RPMI8226 (cell line): ENCODE measurements around the gene DNM2.
"Not testable (repeated sequence)": the region's sequence is repeated elsewhere in the genome, so short reads cannot be mapped to it uniquely, and the experiment has no call there.

Experiments
- DNase-seq: peaks from one replicate; pipeline ENCODE4 v3.0.0-alpha.2; 2015

Gene DNM2

DNA sequence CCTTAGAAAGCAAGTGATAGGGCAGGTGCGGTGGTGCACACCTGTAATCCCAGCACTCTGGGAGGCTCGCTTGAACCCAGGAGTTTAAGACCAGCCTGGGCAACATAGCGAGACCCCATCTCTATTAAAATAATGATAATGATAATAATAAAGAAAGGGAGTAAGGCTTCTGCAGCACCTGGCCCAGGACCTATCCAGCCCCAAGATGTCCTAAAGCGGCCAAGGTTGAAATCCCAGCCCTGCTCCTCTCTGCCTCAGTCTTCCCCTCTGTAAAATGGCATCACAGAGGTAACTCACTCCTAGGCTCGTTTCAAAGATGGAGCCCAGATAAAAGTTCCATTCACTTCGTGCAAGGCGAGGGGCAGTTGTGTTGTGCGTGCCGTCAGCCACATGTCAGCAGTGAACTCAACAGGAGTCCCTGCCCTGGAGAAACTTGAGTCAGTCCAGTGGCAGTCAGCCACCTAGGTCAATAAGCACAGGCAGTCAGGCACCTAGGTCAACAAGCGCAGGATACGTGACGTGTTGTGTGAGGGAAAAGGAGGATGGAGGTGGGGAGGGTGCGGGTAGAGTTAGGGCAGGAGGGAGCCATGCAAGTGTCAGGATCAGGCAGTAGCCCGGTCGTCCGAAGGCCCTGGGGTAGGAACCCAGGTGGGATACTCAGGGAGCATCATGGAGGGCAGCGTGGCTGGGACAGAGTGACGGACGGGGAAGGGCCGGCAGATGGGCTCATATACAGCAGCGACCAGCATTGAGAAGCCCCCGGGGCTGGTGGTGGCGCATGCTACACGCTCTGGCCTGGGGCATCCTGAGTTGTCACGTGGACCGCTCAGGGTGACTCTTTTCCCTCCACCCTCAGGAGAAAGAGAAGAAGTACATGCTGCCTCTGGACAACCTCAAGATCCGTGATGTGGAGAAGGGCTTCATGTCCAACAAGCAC is 101.5 kb downstream of the DNM2 start:
- DNase-seq: no peak

DNA sequence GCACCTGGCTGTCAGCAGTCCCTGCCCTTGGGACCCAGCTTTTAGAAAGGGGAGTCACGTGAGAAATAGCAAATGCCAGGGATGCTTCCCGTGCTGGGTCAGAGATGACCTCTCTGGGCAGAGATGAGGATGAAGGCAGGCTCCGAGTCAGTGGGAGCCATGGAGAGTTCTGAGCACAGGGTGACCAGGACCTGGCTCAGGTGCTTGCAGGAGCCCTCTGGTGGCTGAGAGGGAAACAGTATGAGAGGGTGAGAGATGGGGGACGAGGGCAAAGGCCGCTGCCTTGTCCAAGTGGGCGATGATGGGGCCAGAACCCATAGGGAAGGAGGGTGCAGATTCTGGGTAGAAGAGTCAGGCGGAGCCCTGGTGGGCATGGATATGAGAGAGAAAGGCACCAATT is 102.3 kb downstream of the DNM2 start:
- DNase-seq: no peak

DNA sequence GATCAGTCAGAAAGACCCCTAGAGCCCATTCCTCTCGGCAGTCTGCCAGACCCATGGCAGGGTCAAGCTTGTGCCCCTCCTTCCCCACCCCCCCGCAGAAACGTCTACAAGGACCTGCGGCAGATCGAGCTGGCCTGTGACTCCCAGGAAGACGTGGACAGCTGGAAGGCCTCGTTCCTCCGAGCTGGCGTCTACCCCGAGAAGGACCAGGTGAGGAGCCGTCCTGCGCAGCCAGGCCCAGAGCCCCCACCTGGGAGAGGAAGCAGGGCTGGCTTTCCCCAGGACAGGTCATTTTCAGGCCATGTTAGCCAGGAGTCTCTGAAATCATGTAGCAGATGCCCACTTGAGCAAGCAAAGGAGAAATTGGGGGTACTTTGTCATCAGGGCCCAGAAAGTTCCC is 105.8 kb downstream of the DNM2 start:
- no peak for DNase-seq

DNA sequence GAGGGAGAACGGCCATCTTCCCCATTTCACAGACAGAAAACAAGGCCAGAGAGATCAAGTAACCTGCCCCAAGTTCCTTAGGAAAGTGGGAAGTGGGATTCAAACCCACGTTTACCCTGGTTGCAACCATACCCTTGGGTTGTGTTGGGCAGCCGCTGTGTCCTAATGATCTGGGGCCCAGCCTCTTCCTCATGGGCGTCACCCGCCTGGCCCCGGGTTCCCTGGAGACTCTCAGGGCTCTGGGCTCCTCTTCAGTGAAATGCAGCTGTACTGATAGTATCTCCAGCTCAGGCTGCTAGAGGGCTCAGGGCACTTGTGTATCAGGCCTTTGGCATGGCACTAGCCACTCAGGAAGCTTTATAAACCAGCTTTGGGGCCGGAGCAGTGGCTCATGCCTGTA is 108.4 kb downstream of the DNM2 start:
- DNase-seq: no peak

DNA sequence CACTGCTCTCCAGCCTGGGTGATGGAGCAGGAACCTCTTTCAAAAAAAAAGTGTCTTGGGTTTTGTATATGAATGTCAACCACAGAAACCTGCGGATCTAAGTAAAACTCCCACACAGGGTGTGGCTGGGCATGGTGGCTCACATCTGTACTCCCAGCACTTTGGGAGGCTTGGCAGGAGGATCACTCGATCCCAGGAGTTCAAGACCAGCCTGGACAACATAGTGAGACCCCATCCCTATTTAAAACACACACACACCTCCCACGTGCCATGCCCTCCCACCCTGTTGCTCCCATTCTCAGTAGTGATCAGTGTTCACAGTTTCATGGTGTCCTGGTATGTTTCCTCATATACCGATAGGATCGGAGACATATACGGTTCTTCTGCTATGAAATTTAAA is 109.0 kb downstream of the DNM2 start:
- no peak for DNase-seq

DNA sequence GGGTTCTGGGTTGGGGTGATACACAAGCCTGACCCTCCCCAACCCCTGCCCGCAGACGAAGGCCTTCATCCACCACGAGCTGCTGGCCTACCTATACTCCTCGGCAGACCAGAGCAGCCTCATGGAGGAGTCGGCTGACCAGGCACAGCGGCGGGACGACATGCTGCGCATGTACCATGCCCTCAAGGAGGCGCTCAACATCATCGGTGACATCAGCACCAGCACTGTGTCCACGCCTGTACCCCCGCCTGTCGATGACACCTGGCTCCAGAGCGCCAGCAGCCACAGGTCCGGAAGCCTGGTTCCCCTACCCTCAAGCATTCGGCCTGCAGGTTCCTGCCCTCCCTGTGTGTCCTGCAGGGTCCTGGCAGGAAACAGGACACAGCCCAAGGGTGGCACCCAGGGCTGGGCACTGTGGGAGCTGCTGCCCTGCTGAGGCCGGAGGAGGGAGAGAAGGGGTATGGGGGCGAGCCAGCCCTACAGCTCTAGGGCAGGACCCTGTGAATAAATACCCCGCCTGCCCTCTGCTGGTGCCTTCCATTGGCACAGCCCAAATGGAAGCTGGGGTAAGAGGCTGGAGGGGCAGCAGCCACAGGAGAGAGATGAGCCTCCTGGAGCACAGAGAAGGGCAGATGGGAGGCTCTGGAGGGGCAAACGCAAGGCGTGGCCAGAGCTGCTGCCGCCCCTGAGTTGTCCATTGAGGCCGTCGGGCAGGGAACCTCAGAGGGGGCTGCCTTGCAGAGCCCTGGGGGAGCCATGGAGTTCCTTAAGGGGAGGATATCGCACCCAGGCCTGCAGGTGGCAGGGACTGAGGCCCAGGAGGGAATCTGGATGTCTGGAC is 111.3 kb downstream of the DNM2 start:
- no peak for DNase-seq

DNA sequence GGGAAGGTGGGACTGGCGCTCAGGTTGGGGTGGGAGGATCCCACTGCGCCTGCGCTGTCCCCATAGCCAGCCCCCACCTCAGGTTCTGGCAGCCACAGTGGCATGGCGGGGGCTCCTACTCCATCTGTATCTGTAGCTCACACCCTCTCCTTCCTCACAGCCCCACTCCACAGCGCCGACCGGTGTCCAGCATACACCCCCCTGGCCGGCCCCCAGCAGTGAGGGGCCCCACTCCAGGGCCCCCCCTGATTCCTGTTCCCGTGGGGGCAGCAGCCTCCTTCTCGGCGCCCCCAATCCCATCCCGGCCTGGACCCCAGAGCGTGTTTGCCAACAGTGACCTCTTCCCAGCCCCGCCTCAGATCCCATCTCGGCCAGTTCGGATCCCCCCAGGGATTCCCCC is 112.1 kb downstream of the DNM2 start:
- no peak for DNase-seq

DNA sequence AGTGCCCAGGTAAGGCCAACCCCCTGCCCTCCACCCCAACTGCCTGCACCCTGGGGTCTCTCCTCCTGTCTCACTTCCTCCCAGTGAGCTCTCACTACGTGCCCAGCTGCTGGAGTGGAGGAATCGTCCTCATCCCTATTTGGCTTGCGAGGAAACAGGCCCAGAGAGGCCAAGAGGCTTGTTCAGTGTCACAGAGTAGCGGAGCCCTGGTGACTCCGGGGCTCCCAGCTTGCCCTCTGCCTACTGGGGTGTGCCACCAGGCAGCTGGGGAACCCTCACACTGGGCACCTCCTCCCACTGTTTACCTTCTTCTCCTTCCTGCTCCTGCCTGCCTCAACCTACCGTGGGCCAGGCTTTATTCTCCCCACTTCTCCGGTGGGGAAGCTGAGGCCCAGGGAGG is 112.5 kb downstream of the DNM2 start:
- no peak for DNase-seq

DNA sequence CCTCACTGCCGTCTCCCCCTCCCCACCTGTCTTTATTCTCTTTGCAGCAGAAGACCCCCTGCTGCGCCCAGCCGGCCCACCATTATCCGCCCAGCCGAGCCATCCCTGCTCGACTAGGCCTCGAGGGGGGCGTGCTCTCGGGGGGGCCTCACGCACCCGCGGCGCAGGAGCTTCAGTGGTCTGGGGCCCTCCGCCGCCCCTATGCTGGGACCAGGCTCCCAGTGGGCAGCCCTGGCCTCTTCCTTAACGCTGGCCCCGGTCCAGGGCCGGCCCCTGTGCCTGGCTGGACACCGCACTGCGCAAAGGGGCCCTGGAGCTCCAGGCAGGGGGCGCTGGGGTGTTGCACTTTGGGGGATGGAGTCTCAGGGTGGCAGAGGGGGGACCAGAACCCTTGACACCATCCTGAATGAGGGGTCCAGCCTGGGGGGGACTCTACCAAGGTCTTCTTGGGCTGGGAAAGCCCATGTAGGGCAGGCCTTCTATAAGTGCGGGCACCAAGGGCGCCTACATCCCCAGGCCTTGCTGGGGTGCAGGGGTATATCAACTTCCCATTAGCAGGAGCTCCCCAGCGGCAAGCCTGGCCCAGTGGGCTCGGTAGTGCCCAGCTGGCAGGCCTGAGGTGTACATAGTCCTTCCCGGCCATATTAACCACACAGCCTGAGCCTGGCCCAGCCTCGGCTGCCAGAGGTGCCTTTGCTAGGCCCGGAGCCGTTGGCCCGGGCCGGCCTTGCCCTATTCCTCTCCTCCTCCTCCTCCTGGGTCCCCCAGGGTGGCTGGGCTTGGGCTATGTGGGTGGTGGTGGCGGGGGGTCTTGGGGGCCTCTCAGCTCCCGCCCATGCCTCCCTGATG is 113.3 kb downstream of the DNM2 start:
- DNase-seq: no peak

DNA sequence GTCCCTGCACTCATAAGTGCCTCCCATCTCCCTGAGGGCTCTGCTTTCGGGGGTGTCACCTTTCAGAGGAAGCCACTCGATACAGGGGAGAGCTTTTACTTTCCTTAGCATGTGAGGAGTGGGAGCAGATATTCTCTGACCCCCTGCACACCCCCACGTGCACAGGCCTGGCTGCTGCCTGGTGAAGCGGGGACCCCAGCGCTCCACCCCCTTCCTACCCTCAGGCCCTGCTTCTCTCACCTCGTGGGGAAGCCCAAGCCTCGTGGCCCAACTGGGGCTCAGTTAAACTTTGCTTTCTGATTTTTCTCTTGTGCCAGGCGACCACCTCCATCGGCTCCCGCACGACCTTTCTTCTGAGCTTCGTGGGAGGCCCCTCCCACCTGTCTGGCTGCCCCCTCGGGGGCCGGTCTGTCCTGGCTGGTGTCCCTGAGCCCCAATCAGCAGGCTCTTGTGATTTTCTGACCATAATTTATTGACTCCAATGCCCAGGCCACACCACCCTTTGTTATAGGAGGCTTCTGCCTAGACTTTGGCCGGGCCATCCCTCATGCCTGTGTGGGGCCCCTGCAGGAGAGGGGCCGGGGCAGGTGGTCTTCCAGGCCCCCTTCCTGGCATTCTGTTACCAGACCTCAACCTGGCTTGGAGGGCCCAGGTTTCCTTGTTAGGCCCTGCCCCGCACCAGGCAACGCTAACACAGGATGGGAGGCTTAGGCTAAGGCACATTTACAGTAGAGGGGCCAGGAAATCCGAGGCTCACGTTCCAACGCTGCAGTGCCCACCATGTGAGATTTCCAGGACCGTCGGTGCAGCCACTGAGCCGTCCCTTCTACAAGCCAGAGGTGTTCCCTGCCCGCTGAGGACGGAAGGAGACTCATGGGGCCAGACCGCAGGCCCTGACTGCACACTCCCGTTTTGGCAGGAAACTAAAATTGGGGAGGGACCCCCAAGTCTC is 114.4 kb downstream of the DNM2 start:
- no peak for DNase-seq

DNA sequence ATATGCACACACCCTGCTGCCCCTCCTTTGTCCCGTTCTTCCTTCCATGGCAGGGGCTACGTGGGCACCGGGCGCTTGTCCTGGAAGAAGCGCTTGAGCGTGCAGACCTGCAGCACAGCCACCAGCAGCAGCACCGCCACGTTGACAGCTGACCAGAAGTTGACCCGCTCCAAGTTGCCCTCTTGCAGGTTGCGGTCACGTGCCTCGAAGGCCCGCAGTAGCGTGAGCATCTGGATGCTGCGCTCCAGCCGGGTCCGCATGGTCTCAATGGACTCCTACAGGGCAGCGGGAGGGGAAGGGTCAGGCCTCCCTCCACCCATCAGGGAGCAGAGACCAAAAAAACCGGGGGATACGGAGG is 115.0 kb downstream of the DNM2 start:
- no peak for DNase-seq

DNA sequence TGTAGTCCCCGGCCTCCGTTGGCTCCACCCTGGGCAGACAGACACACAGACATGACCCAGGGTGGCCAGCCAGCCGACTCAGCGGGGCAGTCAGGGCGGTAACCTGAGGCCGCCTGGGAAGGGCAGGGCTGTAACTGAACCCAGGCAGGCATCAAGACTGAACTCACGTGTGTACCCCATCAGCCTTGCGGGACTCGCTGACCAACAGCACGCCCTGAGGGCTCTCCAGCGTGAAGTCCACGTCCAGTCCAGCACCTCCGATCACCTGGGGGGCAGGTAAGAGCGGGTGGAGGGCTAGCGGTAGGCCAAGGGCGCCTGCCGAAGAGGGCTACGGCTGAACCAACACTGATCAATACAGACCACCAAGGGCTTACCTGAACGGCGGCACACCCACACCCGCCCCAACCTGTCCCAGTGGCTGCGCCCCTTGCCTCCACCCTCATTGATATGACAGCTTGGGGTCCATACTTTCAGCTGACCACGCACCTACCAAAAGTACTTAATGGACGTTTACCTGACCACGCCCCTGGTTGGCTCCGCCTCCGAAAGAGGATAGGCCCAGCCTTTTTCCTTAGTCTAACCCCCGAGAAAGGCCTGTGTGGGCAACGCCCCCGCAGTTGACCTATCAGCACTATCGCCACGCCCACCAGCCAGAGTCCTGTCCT is 117.3 kb downstream of the DNM2 start:
- DNase-seq: no peak

DNA sequence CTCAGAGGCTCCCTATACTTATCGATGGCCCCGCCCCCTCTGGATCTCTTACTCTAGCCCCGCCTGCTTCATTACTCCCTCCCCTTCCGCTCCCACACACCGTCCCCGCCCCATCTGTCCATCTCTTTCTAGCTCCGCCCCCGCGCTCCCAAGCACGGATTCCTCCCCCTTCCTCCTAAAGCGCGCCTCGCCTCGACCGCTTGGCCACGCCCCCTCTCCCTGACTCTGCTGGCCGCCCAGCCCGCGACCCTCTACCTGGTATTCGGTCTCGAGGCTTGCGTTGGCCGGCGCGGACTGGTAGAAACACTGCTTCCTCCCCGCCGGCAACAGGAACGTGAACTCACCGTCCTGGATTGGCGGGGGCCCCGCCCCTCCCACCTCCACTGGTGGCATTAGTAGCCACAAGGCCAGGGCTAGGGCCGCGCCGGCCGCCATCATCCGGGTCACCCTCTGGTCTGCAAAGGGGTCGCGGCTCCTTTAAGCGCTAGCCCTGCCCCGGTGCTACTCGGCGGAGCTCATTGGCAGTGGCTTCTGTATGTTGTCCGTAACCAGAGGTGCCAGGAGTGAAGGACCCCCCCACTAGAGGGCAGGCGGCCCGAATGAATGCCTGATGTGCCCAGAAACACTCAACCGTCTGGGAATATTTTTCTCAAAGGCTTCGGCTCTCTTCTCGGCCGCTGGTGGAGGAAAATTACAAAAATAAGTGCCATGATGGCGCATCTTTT is 118.0 kb downstream of the DNM2 start, which contains the start of gene TMED1:
Gene TMED1, minus strand, starts transcription at position 459 of the 725 bp plus-strand sequence. Its CDS starts 21 bp downstream, at position 438.
- peak; percentile 99 for DNase-seq

DNA sequence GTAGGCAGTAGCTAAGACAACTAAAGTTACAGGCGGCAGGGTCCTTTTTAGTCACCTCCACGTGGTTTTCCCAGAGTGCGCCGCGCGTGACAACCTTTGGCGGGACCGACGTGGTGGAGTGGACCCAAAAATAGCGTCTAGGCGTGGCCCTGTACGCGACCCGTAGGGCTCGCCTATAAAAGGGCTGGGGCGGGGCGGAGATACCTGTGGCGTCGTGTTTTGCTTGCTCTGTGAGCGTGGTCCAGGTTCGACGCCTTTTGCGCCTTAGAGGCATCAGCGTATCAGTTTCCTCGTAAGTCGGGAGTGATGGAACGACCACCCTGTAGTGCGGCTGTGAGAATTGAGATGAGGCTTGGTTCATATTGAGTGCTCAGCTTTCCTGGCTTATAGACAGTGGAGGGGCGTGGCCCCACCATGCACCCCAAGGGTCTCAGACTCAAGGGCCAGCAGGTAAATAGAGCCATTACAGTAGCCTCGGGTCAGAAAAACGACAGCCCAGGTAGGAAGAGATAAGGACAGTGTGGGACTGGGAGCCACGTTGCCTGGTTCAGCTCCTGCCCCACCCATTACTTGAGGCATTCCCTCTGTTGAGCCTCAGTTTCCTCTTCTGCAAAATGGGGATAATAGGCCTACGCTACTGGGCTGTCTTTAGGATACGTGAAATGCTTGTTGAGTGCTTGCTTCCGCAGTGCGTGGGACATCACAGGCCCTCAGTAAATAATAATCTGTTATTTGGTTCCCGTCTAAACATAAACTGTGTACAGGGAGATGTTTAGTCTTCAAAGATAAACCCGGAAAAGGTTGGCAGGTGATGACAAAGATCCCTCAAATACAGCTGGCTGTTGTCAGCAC is 118.8 kb downstream of the DNM2 start:
- peak; percentile 94 for DNase-seq

DNA sequence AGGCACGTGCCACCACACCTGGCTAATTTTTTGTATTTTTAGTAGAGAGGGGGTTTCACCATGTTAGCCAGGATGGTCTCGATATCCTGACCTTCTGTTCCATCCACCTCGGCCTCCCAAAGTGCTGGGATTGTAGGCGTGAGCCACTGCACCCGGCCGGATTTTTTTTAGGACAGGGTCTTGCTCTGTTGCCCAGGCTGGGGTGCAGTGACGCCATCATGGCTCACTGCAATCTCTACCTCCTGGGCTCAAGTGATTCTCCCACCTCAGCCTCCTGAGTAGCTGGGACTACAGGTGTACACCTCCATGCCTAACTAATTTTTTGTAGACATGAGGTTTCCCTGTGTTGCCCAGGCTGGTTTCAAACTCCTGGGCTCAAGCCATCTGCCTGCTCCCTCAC is 119.8 kb downstream of the DNM2 start:
- DNase-seq: not testable (repeated sequence)

DNA sequence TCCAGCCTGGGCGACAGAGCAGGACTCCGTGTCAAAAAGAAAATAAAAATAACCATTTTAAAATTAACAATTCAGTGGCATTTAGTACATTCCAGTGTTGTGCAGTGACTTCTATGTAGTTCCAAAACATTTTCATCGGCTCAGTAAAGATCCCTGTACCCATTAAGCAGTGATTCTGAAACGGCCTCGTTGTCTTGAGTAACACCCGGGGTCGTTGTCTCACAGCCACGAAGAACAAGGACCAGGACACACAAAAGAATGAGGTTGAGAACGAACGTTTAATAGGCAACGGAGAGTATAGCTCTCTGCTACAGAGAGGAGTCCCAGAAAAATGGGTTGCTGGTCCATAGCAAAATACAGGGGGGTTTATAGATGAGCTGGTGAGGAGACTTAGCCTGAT is 120.5 kb downstream of the DNM2 start:
- no peak for DNase-seq

DNA sequence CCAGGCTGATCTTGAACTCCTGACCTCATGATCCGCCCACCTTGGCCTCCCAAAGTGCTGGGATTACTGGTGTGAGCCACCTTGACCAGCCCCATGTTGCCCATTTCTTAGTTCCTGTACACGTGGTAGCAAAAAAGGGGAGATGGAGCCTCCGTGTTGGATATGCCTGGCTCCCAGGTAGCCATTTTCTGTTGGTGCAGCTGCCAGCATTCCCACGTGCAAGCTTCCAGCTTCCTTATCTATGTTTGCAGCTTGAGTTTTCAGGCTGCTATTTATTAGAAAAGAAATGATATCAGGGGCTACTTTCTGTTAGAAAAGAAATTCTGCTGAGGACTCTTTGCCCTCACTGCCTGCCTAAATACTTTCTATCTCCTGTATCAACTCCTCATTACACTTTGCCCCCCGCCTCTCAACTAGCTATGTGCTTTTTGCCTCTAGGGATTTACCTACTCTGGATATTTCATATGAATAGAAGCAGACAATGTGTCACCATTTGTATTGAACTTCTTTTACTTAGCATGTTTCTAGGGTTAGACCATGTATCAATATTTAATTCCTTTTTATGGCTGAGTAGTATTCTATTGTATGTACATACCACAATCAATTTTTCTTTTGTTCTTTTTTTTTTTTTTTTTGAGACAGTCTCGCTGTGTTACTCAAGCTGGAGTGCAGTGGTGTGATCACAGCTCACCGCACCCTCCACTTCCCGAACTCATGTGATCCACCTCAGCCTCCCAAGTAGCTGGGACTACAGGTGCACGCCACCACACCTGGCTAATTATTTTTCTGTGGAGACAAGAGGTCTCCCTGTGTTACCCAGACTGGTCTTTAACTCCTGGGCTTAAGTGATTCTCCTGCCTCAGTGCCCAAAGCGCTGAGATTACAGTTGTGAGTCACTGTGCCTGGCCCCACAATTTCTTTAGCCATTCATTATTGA is 121.5 kb downstream of the DNM2 start:
- no peak for DNase-seq

DNA sequence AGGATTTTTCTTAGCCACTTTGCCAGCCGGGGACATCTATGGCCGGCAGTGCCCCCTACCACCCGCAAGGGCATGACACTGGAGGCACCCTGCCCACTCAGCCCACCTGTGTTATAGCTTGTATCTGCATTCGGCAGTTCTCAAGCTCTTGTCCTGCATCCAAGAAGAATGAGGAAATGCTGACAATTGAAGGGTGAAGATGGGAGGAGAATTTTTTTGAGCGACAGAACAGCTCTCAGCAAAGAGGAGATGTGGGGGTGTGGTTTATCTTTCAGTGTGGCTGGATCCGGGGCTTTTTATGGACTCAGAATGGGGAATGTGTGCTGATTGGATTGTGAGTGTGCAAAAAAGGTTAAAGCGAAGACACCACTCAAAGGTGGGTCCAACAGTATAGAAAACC is 124.9 kb downstream of the DNM2 start:
- no peak for DNase-seq
